Testis (tissue), 2 donors: ENCODE results near the gene FARS2.

Experiments
- CTCF ChIP-seq, 3 experiments: fragments of 450-650 bp in 2 of 3; fragments of 200-600 bp in 1 of 3; sonication (generic) in 1 of 3; IDR thresholded peaks; one replicate each; pipeline ENCODE4 v1.5.1; 2016 to 2019; ENCODE audit warnings: antibody characterized with exemption in 3 of 3, mild to moderate bottlenecking in 2 of 3, moderate library complexity in 1 of 3
- POLR2A ChIP-seq: fragments of 450-650 bp; IDR thresholded peaks from one replicate; pipeline ENCODE4 v1.6.1; 2017; ENCODE audit warnings: antibody characterized with exemption, mild to moderate bottlenecking, moderate library complexity

- TF ChIP-seq CTCF (IDR thresholded peaks at IDR 0.05) (no peak), POLR2A (no peak)
These were observed 23.5 kb upstream of the FARS2 start for GRCh38 chr6:5237805-5238204.
